Stimulated activated CD4-positive, alpha-beta T cell treated with anti-CD3 and anti-CD28 coated beads, TNF-alpha, amount 100 ng/mL, for 24 hours (primary cell): ENCODE data around the gene TRMT1L.

ENCODE experiments used
- DNase-seq, 3 experiments: peaks; one replicate each; pipeline ENCODE4 v3.0.0-alpha.2; 2020; ENCODE audit warnings: low read depth in 3 of 3

TRMT1L gene

DNA sequence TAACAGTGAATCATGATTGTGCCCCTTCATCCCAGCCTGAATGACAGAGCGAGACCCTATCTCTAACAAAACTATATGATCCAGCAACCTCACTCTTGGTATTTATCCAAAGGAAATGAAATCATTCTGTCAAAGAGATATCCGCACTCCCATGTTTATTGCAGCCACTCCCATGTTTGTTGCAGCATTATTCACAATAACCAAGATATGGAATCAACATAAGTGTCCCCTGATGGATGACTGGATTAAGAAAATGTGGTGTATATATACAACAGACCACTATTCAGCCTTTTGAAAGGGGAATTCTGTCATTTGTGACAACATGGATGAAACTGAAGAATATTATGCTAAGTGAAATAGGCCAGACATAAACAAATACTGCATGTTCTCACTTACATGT, 44.4 kb downstream of the TRMT1L start:
- DNase-seq, result no peak

DNA sequence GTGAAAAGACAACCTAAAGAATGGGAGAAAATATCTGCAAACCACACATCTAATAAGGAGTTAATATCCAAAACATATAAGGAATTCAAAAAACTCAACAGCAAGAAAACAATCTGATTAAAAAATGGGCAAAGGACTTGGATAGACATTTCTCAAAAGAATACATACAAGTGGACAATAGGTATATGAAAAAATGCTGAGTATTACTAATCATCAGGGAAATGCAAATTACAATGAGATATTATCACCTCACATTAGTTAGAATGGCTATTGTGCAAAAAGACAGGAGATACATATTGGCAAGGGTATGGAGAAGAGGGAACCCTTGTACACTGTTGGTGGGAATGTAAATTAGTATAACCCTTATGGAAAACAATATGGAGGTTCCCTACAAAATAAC, 44.9 kb downstream of the TRMT1L start:
- DNase-seq, result no peak

DNA sequence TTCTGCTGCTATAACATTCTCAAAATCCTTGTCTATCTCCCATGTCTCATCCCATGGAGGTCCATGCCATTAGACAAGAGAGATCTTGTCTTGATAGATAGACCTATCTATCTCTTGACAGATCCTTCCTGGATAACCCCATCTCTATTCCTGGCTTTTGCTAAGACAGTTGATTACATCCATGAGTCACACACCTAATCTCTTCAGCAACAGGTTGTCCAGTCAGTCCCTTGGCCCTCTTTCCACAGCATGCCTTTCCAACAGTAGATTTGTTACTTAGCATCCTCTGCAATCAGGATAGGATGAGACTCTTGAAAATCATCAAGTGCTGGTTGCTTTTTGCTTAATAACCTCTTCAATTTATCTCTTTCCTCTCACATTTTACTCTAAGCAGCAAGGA, 46.6 kb downstream of the TRMT1L start:
- no peak for DNase-seq

DNA sequence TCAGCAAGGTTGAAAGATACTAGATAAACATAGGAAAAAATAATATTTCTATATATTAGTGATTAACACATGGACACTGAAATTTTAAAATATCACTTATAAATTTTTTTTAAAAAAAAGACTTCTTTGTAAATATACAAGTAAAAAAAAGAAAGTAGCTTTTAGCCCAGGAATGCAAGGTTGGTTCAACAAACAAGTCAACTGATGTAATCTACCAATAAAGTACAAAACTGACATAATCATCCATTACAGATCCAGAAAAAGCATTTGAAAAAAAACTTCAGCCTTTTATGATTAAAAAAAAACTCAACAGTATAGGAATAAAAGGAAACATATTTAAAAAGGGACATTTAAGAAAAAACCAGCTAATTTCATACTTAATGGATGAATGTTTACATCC, 48.4 kb downstream of the TRMT1L start:
- no peak for DNase-seq

DNA sequence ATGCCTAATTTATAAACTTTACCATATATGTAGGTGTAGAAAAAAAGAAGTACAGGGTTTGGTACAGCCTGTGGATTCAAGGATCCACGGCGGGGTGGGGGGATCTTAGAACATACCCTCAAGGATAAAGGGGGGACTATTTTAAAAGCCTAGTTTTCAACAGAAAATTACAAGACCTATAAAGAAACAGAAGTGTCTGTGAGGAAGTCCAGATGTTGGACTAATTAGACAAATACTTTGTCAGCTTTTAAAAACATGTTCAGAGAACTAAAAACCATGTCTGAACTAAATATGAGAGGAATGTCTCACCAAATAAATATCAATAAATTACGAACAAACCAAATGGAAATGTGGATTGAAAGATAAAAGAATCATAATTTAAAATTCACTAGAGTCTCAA, 51.6 kb downstream of the TRMT1L start:
- no peak for DNase-seq

DNA sequence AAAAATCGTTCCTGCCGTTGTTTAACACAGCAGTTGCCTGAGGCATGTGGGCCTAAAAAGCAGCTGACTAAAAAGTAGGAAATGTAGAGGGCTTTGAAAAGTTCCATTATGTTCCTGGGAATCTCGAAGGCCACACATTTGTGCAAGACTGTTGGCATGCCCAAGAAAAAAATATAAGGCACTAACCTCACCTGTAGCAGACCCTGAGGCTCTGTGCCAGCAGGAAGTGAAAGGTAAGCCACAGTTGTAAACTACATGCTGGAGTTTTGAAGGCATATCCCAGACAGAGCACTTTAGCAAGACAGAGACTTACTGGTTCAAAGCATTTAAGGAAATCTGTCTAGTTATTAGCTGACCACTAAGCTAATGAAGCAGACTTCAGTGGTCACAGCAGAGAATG, 52.7 kb downstream of the TRMT1L start:
- DNase-seq, result no peak

DNA sequence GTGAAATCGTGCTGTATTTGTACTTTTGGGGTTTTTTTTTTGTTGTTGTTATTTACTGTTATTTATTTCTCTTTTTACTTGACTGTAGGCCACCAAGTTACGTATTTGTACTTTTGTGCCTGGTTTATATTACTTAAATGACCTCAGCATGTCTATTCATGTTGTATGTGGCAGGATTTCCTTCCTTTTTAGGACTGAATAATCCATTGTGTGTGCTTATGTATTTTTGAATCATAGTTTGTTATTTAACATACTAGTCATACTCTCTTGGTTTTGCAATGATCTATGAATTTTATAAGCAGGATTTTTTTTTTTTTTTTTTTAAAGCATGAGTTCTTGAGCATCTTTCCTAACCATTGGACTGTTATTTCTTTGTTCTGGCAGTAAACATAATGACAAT, 60.2 kb downstream of the TRMT1L start:
- no peak for DNase-seq

DNA sequence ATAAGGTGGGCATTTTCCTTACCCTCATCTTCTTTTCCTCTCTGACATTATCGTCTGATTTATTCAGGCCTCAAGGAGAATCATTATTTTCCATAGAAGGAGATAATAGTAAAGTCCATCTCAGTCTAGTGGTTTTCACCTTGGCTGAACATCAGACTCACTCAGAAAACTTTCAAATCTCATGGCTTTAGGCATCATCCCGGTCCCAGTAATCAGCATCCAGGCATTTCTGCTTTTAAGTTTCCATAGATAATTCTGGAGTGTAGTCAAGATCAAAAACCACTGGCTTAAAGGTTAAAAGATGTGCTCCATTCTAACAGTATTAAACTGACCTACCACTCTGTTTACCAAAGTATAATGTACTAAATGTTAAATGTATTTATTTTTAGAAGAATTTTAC, 62.0 kb downstream of the TRMT1L start:
- DNase-seq, result no peak

DNA sequence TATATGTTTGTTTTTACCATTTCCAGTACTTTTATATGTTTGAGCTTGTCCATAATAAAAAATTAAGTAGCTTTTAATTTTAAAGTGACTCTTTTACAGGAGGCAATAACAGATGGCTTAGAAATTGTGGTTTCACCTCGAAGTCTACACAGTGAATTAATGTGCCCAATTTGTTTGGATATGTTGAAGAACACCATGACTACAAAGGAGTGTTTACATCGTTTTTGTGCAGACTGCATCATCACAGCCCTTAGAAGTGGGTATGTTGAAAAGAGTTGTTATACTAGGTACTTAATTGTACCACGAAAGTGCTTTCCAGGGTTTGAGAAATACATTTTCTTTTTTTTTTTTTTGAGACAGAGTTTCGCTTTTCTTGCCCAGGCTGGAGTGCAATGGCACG, 65.3 kb downstream of the TRMT1L start:
- DNase-seq, result no peak

DNA sequence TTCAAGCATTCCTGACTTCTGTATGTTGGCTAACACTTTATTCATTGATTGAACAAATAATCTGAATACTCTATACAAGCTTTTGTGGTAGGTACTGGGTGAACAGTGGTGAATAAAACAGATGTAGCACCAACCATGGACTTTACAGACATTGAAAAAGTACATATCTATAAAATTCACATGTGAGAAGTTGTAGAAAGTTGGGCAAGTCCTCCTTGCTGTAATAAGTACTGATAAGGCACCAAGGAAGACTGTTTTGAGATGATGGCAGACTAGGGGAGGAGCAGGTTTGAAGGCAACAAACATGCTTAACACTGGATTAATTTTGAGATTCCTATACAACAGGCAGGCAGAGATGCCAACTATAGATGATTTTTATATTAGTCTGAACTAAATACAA, 69.0 kb downstream of the TRMT1L start:
- DNase-seq, result no peak

DNA sequence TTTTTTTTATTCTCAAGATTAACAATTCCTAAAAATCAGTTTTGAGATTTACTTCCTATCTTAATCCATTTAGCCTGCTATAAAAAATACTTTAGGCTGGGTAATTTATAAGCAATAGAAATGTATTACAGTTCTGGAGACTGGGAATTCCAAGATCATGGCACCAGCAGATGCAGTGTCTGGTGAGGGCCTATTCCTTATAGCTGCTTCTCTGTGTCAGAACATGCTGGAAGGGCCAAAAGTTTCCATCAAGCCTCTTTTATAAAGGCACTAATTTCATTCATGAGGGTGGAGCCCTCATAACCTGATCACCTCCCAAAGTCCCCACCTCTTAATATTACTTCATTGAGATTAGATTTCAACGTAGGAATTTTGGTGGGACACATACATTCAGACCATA, 69.7 kb downstream of the TRMT1L start:
- DNase-seq, result no peak

DNA sequence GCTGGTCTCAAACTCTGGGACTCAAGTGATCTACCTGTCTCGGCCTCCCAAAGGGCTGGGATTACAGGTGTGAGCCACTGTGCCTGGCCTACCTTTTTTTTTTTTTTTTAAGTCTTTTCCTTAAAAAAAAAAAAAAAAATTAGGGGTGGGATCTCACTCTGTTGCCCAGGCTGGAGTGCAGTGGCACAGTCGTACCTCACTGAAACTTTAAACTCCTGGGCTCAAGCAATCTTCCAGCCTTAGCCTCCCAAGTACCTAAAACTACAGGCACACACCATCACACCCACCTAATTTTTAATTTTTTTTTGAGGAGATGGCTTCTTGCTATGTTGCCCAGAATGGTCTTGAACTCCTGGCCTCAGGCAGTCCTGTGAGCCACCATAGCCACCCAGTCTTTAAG, 72.9 kb downstream of the TRMT1L start:
- DNase-seq, result no peak

DNA sequence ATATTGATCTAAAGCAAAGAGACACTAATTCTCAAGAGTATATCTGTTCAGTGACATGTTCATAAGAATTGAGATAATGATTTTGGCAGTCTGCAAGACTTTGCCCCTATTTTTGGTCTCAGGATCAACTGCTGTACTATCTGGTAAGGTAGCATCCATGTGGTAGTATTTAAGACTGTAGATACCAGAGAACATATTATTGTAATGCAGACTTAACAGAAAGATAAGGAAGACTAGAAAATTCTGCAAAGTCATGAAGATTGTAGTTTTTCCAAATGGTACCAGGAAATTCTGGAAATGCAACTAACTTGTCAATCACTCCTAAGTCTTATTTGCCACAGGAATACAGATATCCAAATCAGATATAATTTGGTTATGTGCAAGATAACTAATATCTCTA, 76.3 kb downstream of the TRMT1L start:
- DNase-seq, result no peak

DNA sequence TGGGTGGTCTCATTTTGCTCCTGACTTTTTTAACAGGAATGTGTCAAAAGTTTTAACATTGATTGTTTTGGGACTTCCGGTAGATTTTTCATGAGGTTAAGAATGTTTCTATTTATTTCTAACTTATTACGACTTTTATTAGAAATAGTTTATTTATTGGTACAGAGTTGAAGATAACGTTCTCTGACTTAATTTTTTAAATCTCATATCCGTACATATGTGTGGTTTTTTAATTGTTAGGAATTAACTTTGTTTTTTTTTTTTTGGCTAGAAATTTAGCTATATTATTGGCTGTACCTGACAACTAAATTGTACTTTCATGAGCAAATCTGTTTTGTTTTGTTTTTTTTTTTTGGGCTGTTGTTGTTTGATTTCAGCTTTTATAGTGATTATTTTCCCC, 79.4 kb downstream of the TRMT1L start:
- DNase-seq, result no peak

DNA sequence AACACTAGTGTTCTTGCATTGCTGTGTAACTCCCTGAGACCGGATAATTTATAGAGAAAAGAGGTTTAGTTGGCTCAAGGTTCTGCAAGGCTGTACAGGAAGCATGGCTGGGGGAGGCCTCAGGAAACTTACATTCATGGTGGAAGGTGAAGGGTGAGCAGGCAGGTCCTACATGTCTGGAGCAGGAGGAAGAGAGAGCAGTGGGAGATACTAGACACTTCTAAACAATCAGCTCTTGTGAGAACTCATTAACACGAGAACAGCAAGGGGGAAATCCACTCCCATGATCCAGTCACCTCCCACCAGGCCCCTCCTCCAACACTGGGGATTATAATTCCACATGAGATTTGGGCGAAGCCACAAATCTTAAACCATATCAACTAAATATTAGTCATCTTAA, 81.3 kb downstream of the TRMT1L start:
- no peak for DNase-seq

DNA sequence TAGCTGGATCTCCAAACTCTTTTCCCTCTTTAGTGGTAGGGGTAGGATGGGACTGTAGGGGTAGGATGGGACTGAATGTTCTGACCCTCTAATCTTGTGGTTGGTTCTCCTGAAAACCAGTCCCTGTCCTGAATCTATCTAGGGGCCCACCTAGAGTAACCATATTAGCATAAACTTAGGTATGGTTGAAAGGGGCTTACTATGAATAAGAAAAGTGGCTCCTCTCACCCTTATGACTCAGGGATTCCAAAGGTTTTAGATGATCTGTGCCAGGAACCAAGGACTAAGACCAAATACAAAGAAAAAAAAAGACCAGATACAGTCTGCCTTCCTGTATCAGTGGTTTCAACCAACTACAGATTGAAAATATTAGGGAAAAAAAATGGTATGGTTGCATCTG, 82.4 kb downstream of the TRMT1L start:
- DNase-seq, result no peak

DNA sequence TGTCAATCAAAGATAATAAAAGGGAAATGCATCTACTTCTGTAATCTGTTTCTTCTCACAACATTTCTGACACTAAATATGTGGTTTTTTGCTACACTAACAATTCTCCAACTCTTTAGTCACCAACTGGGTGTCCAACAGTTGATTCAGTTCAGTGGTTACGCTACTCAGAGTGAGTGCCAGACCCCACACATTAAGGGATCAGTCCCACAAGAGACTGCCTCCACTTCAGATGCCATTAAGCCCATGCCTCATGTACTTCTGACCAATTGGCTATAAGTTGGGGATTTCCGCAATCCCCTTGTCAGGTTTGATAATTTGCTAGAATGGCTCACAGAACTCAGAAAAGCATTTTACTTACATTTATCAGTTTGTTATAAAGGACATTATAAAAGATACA, 83.0 kb downstream of the TRMT1L start:
- DNase-seq, result no peak

DNA sequence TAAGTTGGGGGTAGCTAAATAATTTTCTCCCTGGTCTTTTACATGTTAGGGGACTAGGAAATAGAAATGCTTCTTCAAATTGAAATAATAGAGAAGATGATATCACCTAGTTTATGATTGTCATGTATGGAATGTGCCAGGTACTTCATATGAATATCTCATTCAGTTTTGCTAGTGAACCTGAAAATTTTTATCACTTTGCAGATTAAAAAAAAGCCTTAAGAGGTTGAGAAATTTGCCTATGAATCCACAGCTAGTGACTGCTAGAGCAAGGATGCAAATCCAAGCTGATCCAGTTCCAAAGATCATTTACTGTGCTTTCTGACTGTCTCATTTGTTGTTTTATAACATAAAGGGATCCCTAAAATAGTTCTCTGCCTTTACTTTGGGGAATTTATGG, 86.7 kb downstream of the TRMT1L start:
- no peak for DNase-seq

DNA sequence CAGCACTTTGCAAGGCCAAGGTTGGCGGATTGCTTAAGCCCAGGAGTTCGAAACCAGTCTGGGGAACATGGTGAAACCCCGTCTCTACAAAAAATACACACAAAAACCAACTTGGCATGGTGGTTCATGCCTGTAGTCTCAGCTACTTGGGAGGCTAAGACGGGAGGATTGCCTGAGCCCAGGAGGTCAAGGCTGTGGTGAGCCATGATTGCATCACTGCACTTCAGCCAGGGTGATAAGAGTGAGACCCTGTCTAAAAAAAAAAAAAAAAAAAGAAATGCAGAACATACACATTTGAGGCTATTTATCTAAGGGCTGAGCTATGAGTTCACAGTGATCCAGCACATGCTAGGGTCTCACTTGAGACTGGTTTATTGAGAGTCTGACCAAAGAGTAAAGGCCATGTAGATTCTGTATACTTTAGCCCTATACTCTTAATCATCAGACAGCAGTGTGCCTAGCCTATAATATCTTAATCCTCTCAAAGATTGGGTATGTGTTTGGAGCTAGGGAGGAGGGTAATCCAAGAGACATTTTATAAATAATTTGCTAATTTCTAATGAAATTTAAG, 87.5 kb downstream of the TRMT1L start:
- no peak for DNase-seq

DNA sequence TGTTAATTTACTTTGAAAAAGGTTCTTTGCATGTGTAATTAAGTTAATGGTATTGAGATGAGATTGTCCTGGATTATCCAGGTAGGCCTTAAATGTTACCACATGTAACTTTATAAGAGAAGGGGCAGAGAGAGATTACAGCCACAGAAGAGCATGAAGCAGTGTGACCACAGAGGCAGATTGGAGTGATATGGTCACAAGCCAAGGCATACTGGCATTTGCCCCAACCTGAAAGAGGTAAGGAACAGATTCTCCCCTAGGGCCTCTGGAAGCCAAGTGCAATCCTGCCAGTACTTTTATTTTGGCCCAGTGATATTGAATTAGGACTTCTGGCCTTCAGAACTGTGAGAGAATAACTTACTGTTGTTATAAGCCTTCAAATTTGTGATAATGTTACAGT, 88.4 kb downstream of the TRMT1L start:
- DNase-seq, result no peak
